ENCODE results near the gene EVI2B.

EVI2B gene

DNA sequence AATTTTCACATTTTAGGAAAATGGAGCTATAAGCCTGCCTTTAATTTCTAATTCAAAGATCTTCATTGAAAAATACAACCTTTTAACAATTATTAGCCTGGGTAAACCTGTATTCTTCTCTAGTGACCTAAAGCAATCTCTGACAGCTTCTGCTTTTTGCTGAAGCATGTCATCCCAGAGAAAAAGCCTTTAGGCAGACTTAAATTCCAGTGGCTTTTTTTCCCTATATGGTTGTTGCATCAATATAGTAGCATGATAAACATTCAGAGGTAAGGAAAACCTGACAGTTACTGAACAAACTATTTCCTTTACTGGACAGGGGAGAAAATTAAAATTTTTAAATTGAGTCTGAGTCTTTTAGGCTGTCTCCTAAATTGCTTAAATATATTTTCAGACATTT is 15.4 kb upstream of the EVI2B start:
- Histone ChIP-seq H3K9ac (ENCODE audit: low read length) (no peak overlapping the region), H3K4me2 (ENCODE audit: low read depth, low read length) (no peak overlapping the region), H3K36me3 (replicated peaks; ENCODE audit: insufficient read depth, low read length) (no peaks in the 10 kb centered on the region), H3K27ac (ENCODE audit: low read length) (no peak overlapping the region), H3K4me3 (ENCODE audit: low read length) (no peak overlapping the region), H3K9me2 (replicated peaks; ENCODE audit: insufficient read depth, low read length) (no peaks in the 10 kb centered on the region), H3F3A (ENCODE audit: insufficient read depth, low read length) (no peaks in the 10 kb centered on the region), H2AFZ (ENCODE audit: low read length) (no peak overlapping the region), H3K79me2 (ENCODE audit: low read length) (no peaks in the 10 kb centered on the region), H4K20me1 (ENCODE audit: insufficient read depth, low read length) (no peaks in the 10 kb centered on the region), H3K4me1 (ENCODE audit: low read length) (no peaks in the 10 kb centered on the region), H3K27me3 (replicated peaks; ENCODE audit: insufficient read depth, low read length) (no peaks in the 10 kb centered on the region), H3K9me3 (replicated peaks; ENCODE audit: insufficient read depth, low read length) (no peaks in the 10 kb centered on the region)
- TF ChIP-seq, protein P1, sequence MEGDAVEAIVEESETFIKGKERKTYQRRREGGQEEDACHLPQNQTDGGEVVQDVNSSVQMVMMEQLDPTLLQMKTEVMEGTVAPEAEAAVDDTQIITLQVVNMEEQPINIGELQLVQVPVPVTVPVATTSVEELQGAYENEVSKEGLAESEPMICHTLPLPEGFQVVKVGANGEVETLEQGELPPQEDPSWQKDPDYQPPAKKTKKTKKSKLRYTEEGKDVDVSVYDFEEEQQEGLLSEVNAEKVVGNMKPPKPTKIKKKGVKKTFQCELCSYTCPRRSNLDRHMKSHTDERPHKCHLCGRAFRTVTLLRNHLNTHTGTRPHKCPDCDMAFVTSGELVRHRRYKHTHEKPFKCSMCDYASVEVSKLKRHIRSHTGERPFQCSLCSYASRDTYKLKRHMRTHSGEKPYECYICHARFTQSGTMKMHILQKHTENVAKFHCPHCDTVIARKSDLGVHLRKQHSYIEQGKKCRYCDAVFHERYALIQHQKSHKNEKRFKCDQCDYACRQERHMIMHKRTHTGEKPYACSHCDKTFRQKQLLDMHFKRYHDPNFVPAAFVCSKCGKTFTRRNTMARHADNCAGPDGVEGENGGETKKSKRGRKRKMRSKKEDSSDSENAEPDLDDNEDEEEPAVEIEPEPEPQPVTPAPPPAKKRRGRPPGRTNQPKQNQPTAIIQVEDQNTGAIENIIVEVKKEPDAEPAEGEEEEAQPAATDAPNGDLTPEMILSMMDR (IDR thresholded peaks at IDR 0.05; ENCODE audit: low read length): no peak
- no peak for TF ChIP-seq EZH2phosphoT487 (IDR thresholded peaks at IDR 0.05; ENCODE audit: low read length)
- no peak for TF ChIP-seq EZH2 (optimal IDR thresholded peaks at IDR 0.05; ENCODE audit: low read depth, low read length)
- no peak for DNase-seq

DNA sequence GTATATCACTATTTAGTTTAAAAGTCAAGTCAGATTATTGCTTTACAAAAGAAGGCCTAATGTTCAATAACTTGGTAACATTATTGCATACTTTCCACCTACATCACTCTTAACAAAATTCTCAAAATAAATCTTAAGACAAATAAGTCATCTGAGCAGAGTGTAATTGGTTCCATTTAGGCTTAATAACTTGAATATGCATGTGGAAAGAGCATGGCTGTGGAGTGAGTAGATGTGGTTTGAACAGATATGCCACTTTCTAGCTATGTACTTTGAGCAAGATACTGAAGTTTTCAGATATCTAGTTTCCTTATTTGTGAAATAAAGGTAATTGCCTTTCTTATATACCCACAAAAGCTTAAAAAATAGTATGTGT is 14.3 kb upstream of the EVI2B start:
- Histone ChIP-seq H3K4me2 (ENCODE audit: low read depth, low read length) (no peak overlapping the region), H3K36me3 (replicated peaks; ENCODE audit: insufficient read depth, low read length) (no peaks in the 10 kb centered on the region), H3K9me3 (replicated peaks; ENCODE audit: insufficient read depth, low read length) (no peaks in the 10 kb centered on the region), H3K9me2 (replicated peaks; ENCODE audit: insufficient read depth, low read length) (no peaks in the 10 kb centered on the region), H3K4me1 (ENCODE audit: low read length) (peaks cover 8% of the 10 kb centered on the region; the same call in 1 of the 2 replicates), H3K27ac (ENCODE audit: low read length) (no peak overlapping the region), H4K20me1 (ENCODE audit: insufficient read depth, low read length) (no peaks in the 10 kb centered on the region), H2AFZ (ENCODE audit: low read length) (no peak overlapping the region), H3K4me3 (ENCODE audit: low read length) (no peak overlapping the region), H3K27me3 (replicated peaks; ENCODE audit: insufficient read depth, low read length) (no peaks in the 10 kb centered on the region), H3F3A (ENCODE audit: insufficient read depth, low read length) (peaks cover 6% of the 10 kb centered on the region), H3K79me2 (ENCODE audit: low read length) (no peaks in the 10 kb centered on the region; the same call in 1 of the 2 replicates), H3K9ac (ENCODE audit: low read length) (no peak overlapping the region)
- DNase-seq: no peak
- TF ChIP-seq EZH2 (optimal IDR thresholded peaks at IDR 0.05; ENCODE audit: low read depth, low read length) (no peak), EZH2phosphoT487 (IDR thresholded peaks at IDR 0.05; ENCODE audit: low read length) (no peak)
- TF ChIP-seq, protein P1 (IDR thresholded peaks at IDR 0.05; ENCODE audit: low read length): no peak

DNA sequence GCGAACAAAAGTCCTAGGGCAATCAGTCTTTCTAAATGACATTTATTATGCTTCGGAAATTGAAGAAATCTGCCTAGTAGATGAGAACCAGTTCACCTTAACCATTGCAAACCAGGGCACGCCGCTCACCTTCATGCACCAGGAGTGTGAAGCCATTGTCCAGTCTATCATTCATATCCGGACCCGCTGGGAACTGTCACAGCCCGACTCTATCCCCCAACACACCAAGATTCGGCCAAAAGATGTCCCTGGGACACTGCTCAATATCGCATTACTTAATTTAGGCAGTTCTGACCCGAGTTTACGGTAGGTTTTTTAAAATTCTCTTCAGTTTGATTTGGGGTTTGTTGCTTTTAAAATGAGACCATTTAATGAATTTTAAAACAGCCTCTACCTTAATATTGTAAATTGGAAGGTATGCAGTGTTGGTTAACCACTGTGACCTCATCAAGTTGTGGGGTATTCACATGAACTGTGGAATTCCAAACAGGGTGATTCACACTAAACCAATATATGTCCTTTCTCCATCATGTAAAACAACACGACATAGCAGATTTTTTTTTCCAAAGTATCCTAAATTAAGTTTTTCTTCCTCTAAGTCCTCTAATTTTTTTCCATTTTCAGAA is 13.8 kb upstream of the EVI2B start:
- Histone ChIP-seq H3F3A (ENCODE audit: insufficient read depth, low read length) (peaks cover 6% of the 10 kb centered on the region), H2AFZ (ENCODE audit: low read length) (no peak overlapping the region), H4K20me1 (ENCODE audit: insufficient read depth, low read length) (no peaks in the 10 kb centered on the region), H3K36me3 (replicated peaks; ENCODE audit: insufficient read depth, low read length) (no peaks in the 10 kb centered on the region), H3K4me1 (ENCODE audit: low read length) (peaks cover 12% of the 10 kb centered on the region), H3K27ac (ENCODE audit: low read length) (no peak overlapping the region), H3K9me3 (replicated peaks; ENCODE audit: insufficient read depth, low read length) (no peaks in the 10 kb centered on the region), H3K9me2 (replicated peaks; ENCODE audit: insufficient read depth, low read length) (no peaks in the 10 kb centered on the region), H3K79me2 (ENCODE audit: low read length) (peaks cover 4% of the 10 kb centered on the region), H3K9ac (ENCODE audit: low read length) (no peak overlapping the region), H3K27me3 (replicated peaks; ENCODE audit: insufficient read depth, low read length) (no peaks in the 10 kb centered on the region), H3K4me2 (ENCODE audit: low read depth, low read length) (no peak overlapping the region), H3K4me3 (ENCODE audit: low read length) (no peak overlapping the region)
- TF ChIP-seq EZH2phosphoT487 (IDR thresholded peaks at IDR 0.05; ENCODE audit: low read length) (no peak), EZH2 (optimal IDR thresholded peaks at IDR 0.05; ENCODE audit: low read depth, low read length) (no peak)
- TF ChIP-seq, protein P1 (IDR thresholded peaks at IDR 0.05; ENCODE audit: low read length): no peak
- no peak for DNase-seq

Data from MM.1S (cell line).